NCI-H2107 (cell line): ENCODE measurements around the gene UCK1.
"Not testable (repeated sequence)": the region's sequence is repeated elsewhere in the genome, so short reads cannot be mapped to it uniquely, and the experiment has no call there.

Experiments
- DNase-seq: peaks from one replicate; lab custom pipeline; 2025; lab: John Stamatoyannopoulos, UW

UCK1 gene

GRCh38 chr9:131523451-131524435, 7.3 kb downstream of the UCK1 start:
- DNase-seq, result no peak

GRCh38 chr9:131523086-131523388, 8.0 kb downstream of the UCK1 start:
- no peak for DNase-seq

GRCh38 chr9:131522257-131523085, 8.6 kb downstream of the UCK1 start:
- DNase-seq, result no peak

GRCh38 chr9:131521822-131522221, 9.2 kb downstream of the UCK1 start:
- DNase-seq, result no peak

GRCh38 chr9:131521203-131521602, 9.9 kb downstream of the UCK1 start:
- DNase-seq, result no peak

GRCh38 chr9:131520503-131520902, 10.6 kb downstream of the UCK1 start:
- no peak for DNase-seq

- DNase-seq, result no peak
These were observed 12.5 kb downstream of the UCK1 start for GRCh38 chr9:131518553-131518952.

GRCh38 chr9:131517761-131518190, 13.3 kb downstream of the UCK1 start:
- DNase-seq, result no peak

- no peak for DNase-seq
These were observed 14.1 kb downstream of the UCK1 start for GRCh38 chr9:131516930-131517329.

GRCh38 chr9:131516100-131516499, 15.0 kb downstream of the UCK1 start:
- DNase-seq, result no peak

- DNase-seq, result not testable (repeated sequence)
These were observed 15.5 kb downstream of the UCK1 start for GRCh38 chr9:131515559-131516031.

- DNase-seq, result no peak
These were observed 17.9 kb downstream of the UCK1 start for GRCh38 chr9:131513177-131513576.

GRCh38 chr9:131511880-131512279, 19.2 kb downstream of the UCK1 start:
- DNase-seq, result no peak

GRCh38 chr9:131511416-131511815, 19.6 kb downstream of the UCK1 start:
- no peak for DNase-seq

- DNase-seq, result no peak
These were observed 26.1 kb downstream of the UCK1 start for GRCh38 chr9:131505012-131505411.

- no peak for DNase-seq
These were observed 27.2 kb downstream of the UCK1 start for GRCh38 chr9:131503626-131504465.

- peak; percentile 77 for DNase-seq
These were observed 28.1 kb downstream of the UCK1 start, which contains the start of gene POMT1 for GRCh38 chr9:131502781-131503625. POMT1 (plus strand) TSS chr9:131502918; CDS start chr9:131504219, 1,301 bp downstream.

GRCh38 chr9:131500939-131501541, 30.0 kb downstream of the UCK1 start:
- no peak for DNase-seq

GRCh38 chr9:131500377-131500776, 30.7 kb downstream of the UCK1 start:
- no peak for DNase-seq

GRCh38 chr9:131499254-131499767, 31.8 kb downstream of the UCK1 start:
- DNase-seq, result no peak
